GM12878 (cell line): ENCODE data around the gene IFI27L1.

Experiments
- CTCF ChIP-seq, 3 experiments: IDR thresholded peaks in 2 of 3; conservative IDR thresholded peaks in 1 of 3; 2 replicates each; pipeline ENCODE4 v1.5.1; 2011; ENCODE audit warnings: low read depth in 3 of 3, low read length in 3 of 3, mild to moderate bottlenecking in 3 of 3, control low read depth in 2 of 3, moderate library complexity in 2 of 3, inconsistent platforms in 1 of 3, mixed read lengths in 1 of 3; ENCODE audit not compliant: control insufficient read depth in 2 of 3, insufficient read depth in 1 of 3; ENCODE audit errors: extremely low read depth in 1 of 3
- HDAC6 ChIP-seq: fragments of 200-600 bp; sonication (generic); IDR thresholded peaks from one replicate; pipeline ENCODE4 v1.8.0; 2017; ENCODE audit warnings: antibody characterized with exemption; ENCODE audit not compliant: unreplicated experiment
- PAX5 ChIP-seq: IDR thresholded peaks from 2 replicates; pipeline ENCODE4 v1.6.1; 2011; ENCODE audit warnings: low read depth, low read length, borderline replicate concordance
- PRDM15 ChIP-seq: fragments of 450-650 bp; formaldehyde crosslinking; IDR thresholded peaks from 2 replicates; pipeline ENCODE4 v1.4.0; 2020; ENCODE audit warnings: mild to moderate bottlenecking, moderate library complexity
- RAD51 ChIP-seq: fragments of 450-650 bp; IDR thresholded peaks from 2 replicates; pipeline ENCODE4 v1.6.1; 2016; ENCODE audit warnings: moderate library complexity, mild to moderate bottlenecking, inconsistent platforms
- SP1 ChIP-seq: IDR thresholded peaks from one replicate; pipeline ENCODE4 v1.6.1; 2011; ENCODE audit warnings: low read depth, low read length
- USF2 ChIP-seq: IDR thresholded peaks from 2 replicates; pipeline ENCODE4 v1.6.1; 2011; ENCODE audit warnings: low read depth, low read length, improper control_type of control experiment, borderline replicate concordance

GRCh38 chr14:94143711-94144110 lies 62.6 kb downstream of the IFI27L1 start:
- TF ChIP-seq RAD51 = no peak
- TF ChIP-seq USF2 = no peak
- TF ChIP-seq HDAC6 = no peak
- TF ChIP-seq CTCF (IDR thresholded peaks at IDR 0.05 in 2 of 3, conservative IDR thresholded peaks at IDR 0.05 in 1 of 3; ENCODE audit: control insufficient read depth in 2 of 3, extremely low read depth in 1 of 3, insufficient read depth in 1 of 3, low read depth in 3 of 3, low read length in 3 of 3) = no peak
- no peak for TF ChIP-seq PRDM15 (CRISPR knock-in tag)
- no peak for TF ChIP-seq SP1
- no peak for TF ChIP-seq PAX5
